Measurements from ENCODE around the gene ERC1.

- TF ChIP-seq CTCF (IDR thresholded peaks at IDR 0.05) (no peak), REST (IDR thresholded peaks at IDR 0.05; ENCODE audit: insufficient read depth in 1 of 2, low read depth in 2 of 2, low read length in 1 of 2) (no peak), TCF7L2 (IDR thresholded peaks at IDR 0.05; ENCODE audit: low read depth, low read length) (no peak), POLR2AphosphoS5 (IDR thresholded peaks at IDR 0.05; ENCODE audit: low read depth, low read length) (no peak)
Measured at GRCh38 chr12:1047898-1048660, 57.1 kb downstream of the ERC1 start.
